T-helper 22 cell (primary cell): ENCODE results near the gene MRAP.
A peak's percentile ranks its signal among the peaks of the same experiment; 100 is the strongest.
"Not testable (repeated sequence)": the region's sequence is repeated elsewhere in the genome, so short reads cannot be mapped to it uniquely, and the experiment has no call there.

Experiments
- DNase-seq: peaks from one replicate; pipeline ENCODE4 v3.0.0-alpha.2; 2020; ENCODE audit warnings: low read depth

MRAP gene

GRCh38 chr21:32298658-32299081, at the start of gene MRAP:
Gene MRAP (plus strand): TSS chr21:32298855. CDS start chr21:32298972, 117 bp downstream.
- DNase-seq: no peak

GRCh38 chr21:32249511-32250280, 49.0 kb upstream of the MRAP start:
- no peak for DNase-seq

GRCh38 chr21:32252136-32252535, 46.5 kb upstream of the MRAP start:
- DNase-seq: no peak

- no peak for DNase-seq
Measured at GRCh38 chr21:32253215-32253641, 45.4 kb upstream of the MRAP start.

- DNase-seq: no peak
Measured at GRCh38 chr21:32256251-32256650, 42.4 kb upstream of the MRAP start.

GRCh38 chr21:32256873-32257620, 41.6 kb upstream of the MRAP start:
- no peak for DNase-seq

- no peak for DNase-seq
Measured at GRCh38 chr21:32257962-32258785, 40.5 kb upstream of the MRAP start.

- not testable (repeated sequence) for DNase-seq
Measured at GRCh38 chr21:32258786-32259048, 39.9 kb upstream of the MRAP start.

GRCh38 chr21:32260130-32260529, 38.5 kb upstream of the MRAP start:
- no peak for DNase-seq

GRCh38 chr21:32261929-32262328, 36.7 kb upstream of the MRAP start:
- no peak for DNase-seq

- DNase-seq: not testable (repeated sequence)
Measured at GRCh38 chr21:32265321-32265720, 33.3 kb upstream of the MRAP start.

GRCh38 chr21:32270748-32271147, 27.9 kb upstream of the MRAP start:
- no peak for DNase-seq

- no peak for DNase-seq
Measured at GRCh38 chr21:32276671-32277070, 22.0 kb upstream of the MRAP start.

GRCh38 chr21:32278103-32278502, 20.6 kb upstream of the MRAP start:
- DNase-seq: no peak

- peak; percentile 92 for DNase-seq
Measured at GRCh38 chr21:32278518-32279376, 19.9 kb upstream of the MRAP start, which contains the start of gene MIS18A. Gene MIS18A (minus strand): TSS chr21:32279049. CDS start chr21:32279014, 35 bp downstream.

- DNase-seq: no peak
Measured at GRCh38 chr21:32279377-32279680, 19.3 kb upstream of the MRAP start.

- no peak for DNase-seq
Measured at GRCh38 chr21:32281531-32281930, 17.1 kb upstream of the MRAP start.

GRCh38 chr21:32282992-32283391, 15.7 kb upstream of the MRAP start:
- DNase-seq: no peak

- DNase-seq: no peak
Measured at GRCh38 chr21:32285476-32285875, 13.2 kb upstream of the MRAP start.

- DNase-seq: no peak
Measured at GRCh38 chr21:32297449-32297848, 1.2 kb upstream of the MRAP start.

GRCh38 chr21:32298148-32298559, 501 bp upstream of the MRAP start:
- no peak for DNase-seq

- no peak for DNase-seq
Measured at GRCh38 chr21:32299695-32300094, 1.0 kb downstream of the MRAP start.
